AG04450 (cell line): ENCODE data around the gene PDGFD. TPM values are rescaled to one million over a fixed set of nuclear protein-coding genes. Genes with fewer than 3 reads are reported as not detected.

ENCODE experiments used
- CTCF ChIA-PET: fragments of 300-600, 350-600 bp; formaldehyde crosslinking; extraction: SDS; loops from one replicate; lab custom pipeline; 2022; ENCODE audit warnings: antibody characterized with exemption, inconsistent platforms; lab: Charles Lee
- POLR2A ChIA-PET: fragments of 350-600 bp; formaldehyde crosslinking; extraction: SDS; loops from one replicate; lab custom pipeline; 2021; ENCODE audit warnings: antibody characterized with exemption, inconsistent platforms; lab: Yijun Ruan, JAX
- DNase-seq: peaks from one replicate; pipeline ENCODE4 v3.0.0-alpha.2; 2011; ENCODE audit warnings: low read depth, low spot score
- H3K27ac ChIP-seq: one replicate; pipeline ENCODE4 v1.5.1; 2012; ENCODE audit warnings: low read depth, low read length, control low read depth
- H3K27me3 ChIP-seq: one replicate; pipeline ENCODE4 v1.6.0; 2012; ENCODE audit warnings: low read length; ENCODE audit not compliant: control insufficient read depth, insufficient read depth
- H3K4me3 ChIP-seq: 2 replicates; pipeline ENCODE4 v1.5.1; 2011; ENCODE audit warnings: mild to moderate bottlenecking, low read depth, low read length, control low read depth
- H3K9me3 ChIP-seq: 2 replicates; pipeline ENCODE4 v1.5.1; 2012; ENCODE audit warnings: low read length; ENCODE audit not compliant: control insufficient read depth, insufficient read depth
- CTCF ChIP-seq: IDR thresholded peaks from 2 replicates; pipeline ENCODE4 v1.5.1; 2011; ENCODE audit warnings: low read depth, low read length, control low read depth, inconsistent platforms
- polyA plus RNA-seq: library from polyadenylated mRNA; depleted of rRNA; stranded (reverse); fragments of >200 nt; gene quantifications from 2 replicates; pipeline ENCODE4 v1.2.3, GENCODE V29; 2011

PDGFD gene
- polyA plus RNA-seq, 1 experiment, result 58.1 TPM

- no peak for TF ChIP-seq CTCF
Measured at GRCh38 chr11:104057908-104058307, 106.0 kb downstream of the PDGFD start.

GRCh38 chr11:104055596-104055995 is 108.4 kb downstream of the PDGFD start:
- POLR2A ChIA-PET, result no interaction called here
- TF ChIP-seq CTCF, result no peak

More at GRCh38 chr11:104057908-104058307, 106.0 kb downstream of the PDGFD start:
- POLR2A ChIA-PET, result no interaction called here
- no peak for DNase-seq
- Histone ChIP-seq H3K27ac (no peak overlapping the region), H3K4me3 (no peak overlapping the region), H3K9me3 (no peaks in the 10 kb centered on the region), H3K27me3 (no peaks in the 10 kb centered on the region)
- CTCF ChIA-PET, result no interaction called here

DNA sequence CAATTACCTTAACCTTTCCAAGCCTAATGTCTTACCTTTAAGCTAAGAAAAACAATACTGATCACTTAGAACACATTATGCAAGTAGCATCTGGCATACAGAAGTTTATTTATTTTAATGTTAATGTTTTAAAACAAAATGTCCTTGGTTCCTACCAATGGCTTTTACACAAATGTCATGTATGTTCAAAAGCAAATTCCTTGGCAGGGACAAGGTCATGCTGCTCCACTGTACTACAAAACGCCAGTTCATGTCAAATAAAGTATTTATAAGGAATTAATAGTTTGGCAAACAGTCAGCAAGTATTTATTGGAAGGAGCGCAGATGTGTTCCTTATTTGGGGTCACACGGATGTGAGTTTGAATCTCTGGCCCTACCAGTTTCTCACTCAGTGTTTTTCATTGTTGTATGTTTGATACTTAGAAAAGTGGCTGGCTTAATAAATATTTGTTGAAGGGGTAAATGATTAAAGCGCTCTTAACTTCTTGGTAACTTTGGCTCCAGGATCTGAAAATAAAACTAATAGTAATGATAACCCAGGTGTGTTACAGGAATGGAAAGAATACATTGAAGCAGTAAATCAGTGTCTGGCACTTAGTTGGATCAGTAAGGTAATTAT is 108.9 kb downstream of the PDGFD start:
- Histone ChIP-seq H3K27ac (no peak overlapping the region), H3K27me3 (no peaks in the 10 kb centered on the region), H3K4me3 (no peak overlapping the region), H3K9me3 (no peaks in the 10 kb centered on the region)
- POLR2A ChIA-PET, result no interaction called here
- CTCF ChIA-PET, result no interaction called here
- no peak for DNase-seq
- TF ChIP-seq CTCF, result no peak

More at GRCh38 chr11:104055596-104055995, 108.4 kb downstream of the PDGFD start:
- CTCF ChIA-PET, result no interaction called here
- Histone ChIP-seq H3K9me3 (no peaks in the 10 kb centered on the region), H3K27ac (no peak overlapping the region), H3K4me3 (no peak overlapping the region), H3K27me3 (no peaks in the 10 kb centered on the region)
- no peak for DNase-seq

DNA sequence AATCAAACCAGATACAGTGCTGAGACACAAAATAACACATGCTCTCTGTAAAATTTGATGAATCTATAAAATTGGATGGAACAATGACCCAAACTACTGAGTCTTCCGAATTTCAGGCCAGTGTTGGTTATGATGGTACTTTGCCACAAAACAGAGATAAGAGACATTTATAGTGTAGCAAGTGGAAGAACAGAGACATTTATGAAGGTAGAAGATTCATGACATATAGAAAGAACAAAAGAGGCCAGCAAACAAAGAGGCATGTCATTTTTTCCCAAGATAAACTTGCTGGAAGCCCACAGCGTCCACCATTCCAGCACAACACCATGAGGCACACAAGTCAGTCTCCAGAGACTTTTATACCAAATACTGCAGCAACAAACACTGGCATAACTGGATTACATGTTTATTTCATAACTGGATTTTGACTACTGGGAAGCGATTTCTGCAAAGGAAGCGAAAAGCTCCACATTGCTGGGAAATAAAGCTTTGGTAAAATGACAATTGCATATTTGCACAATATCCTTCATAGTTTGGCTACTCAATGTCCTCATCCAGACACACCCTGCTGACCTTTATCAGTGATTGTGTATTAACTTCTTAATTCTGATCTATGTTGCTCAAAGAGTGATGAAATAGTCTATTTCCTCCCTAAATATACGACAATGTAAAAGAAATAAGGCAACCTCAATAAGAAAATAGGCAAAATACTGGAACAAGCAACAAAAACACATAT is 110.0 kb downstream of the PDGFD start:
- DNase-seq, result no peak
- Histone ChIP-seq H3K27ac (no peak overlapping the region), H3K27me3 (no peaks in the 10 kb centered on the region), H3K9me3 (no peaks in the 10 kb centered on the region), H3K4me3 (no peak overlapping the region)
- POLR2A ChIA-PET, result no interaction called here
- no peak for TF ChIP-seq CTCF
- CTCF ChIA-PET, result no interaction called here

DNA sequence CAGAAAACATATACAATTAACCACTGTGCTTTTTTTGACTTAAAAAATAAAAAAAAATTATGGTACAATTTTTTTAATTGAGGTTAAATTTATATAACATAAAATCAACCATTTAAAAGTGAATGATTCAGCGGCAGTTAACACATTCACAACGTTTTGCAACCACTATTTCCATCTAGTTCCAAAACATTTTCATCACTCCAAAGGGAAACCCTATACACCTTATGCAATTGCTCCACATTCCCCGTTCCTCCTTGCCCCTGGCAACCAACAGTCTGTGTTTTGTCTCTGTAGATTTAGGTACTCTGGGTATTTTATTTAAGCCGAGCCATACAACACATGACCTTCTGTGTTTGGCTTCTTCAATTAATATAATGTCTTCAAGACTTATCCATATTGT is 112.2 kb downstream of the PDGFD start:
- Histone ChIP-seq H3K27me3 (no peaks in the 10 kb centered on the region), H3K27ac (no peak overlapping the region), H3K4me3 (no peak overlapping the region), H3K9me3 (no peaks in the 10 kb centered on the region)
- DNase-seq, result no peak
- CTCF ChIA-PET, result no interaction called here
- no peak for TF ChIP-seq CTCF
- POLR2A ChIA-PET, result no interaction called here
